Measurements from ENCODE around the gene CPXM1. TPM values are rescaled to one million over a fixed set of nuclear protein-coding genes. Genes with fewer than 3 reads are reported as not detected.

Gene CPXM1
- total RNA-seq, 4 donors from 2014 or later = 15.3 to 154 (median 19.1) TPM

DNA sequence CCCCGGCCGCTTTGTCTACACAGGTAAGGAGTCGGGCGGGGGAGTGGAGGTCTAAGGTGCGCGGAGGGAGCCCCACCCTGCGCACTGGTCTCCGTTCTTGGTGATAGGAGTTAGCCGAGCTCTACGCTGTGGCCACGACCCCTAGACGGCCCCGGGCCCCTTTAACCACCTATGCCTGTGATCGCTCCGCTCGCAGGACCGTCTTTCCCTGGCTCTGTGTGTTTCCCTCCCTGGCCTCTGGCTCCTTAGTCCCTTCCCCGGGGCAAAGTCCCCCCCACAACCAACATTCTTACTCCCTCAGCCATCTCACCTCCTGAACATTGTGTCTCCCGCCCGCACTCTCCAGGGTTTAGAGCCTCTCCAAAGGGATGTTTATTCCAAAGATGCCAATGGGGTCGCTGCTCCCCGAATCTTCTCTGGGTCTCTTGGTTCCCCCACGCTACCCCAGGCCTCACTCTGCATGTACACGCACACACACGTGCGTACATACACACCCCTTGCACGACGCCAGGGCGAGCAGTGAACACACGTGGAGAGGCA lies 50.4 kb downstream of the CPXM1 start:
- DNase-seq = no peak
- Histone ChIP-seq H3K27ac (no peak overlapping the region), H3K4me1 (peaks cover 0 to 10% of the 10 kb centered on the region in 2 donors), H3K9me3 (no peaks in the 10 kb centered on the region), H3K36me3 (no peaks in the 10 kb centered on the region), H3K27me3 (no peaks in the 10 kb centered on the region), H3K4me3 (no peak overlapping the region)
- intact Hi-C loops (cut with DNase I; ENCODE audit: low total_unique reads) = no loop called here
- no peak for TF ChIP-seq POLR2A (IDR thresholded peaks at IDR 0.05)
- TF ChIP-seq, protein P1, sequence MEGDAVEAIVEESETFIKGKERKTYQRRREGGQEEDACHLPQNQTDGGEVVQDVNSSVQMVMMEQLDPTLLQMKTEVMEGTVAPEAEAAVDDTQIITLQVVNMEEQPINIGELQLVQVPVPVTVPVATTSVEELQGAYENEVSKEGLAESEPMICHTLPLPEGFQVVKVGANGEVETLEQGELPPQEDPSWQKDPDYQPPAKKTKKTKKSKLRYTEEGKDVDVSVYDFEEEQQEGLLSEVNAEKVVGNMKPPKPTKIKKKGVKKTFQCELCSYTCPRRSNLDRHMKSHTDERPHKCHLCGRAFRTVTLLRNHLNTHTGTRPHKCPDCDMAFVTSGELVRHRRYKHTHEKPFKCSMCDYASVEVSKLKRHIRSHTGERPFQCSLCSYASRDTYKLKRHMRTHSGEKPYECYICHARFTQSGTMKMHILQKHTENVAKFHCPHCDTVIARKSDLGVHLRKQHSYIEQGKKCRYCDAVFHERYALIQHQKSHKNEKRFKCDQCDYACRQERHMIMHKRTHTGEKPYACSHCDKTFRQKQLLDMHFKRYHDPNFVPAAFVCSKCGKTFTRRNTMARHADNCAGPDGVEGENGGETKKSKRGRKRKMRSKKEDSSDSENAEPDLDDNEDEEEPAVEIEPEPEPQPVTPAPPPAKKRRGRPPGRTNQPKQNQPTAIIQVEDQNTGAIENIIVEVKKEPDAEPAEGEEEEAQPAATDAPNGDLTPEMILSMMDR (IDR thresholded peaks at IDR 0.05) = no peak

DNA sequence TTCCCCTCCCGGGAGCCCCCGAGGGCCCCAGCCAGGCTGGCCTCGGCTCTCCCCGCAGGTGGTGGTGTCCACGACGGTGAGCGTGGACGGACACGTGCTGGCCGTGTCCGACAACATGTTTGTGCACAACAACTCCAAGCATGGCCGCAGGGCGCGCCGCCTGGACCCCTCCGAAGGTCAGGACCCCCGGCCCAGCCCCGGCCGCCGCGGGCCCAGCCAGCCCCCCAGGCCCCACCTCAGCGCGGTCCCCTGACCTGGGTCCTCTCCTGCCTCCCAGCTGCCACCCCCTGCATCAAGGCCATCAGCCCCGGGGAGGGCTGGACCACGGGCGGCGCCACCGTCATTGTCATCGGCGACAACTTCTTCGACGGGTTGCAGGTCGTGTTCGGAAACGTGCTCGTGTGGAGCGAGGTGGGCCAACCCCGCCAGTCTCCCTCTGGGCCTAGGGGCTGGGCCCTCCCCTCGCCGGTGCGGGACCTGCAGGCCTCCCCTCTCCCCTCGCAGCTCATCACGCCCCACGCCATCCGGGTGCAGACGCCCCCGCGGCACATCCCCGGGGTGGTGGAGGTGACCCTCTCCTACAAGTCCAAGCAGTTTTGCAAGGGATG lies 51.0 kb downstream of the CPXM1 start:
- H3K27ac ChIP-seq = no peak overlapping the region
- H3K36me3 ChIP-seq = no peaks in the 10 kb centered on the region
- H3K4me1 ChIP-seq = peaks cover 0 to 10% of the 10 kb centered on the region in 2 donors
- TF ChIP-seq, protein P1 (IDR thresholded peaks at IDR 0.05) = no peak
- TF ChIP-seq POLR2A (IDR thresholded peaks at IDR 0.05) = no peak
- H3K4me3 ChIP-seq = no peak overlapping the region
- H3K27me3 ChIP-seq = no peaks in the 10 kb centered on the region
- H3K9me3 ChIP-seq = no peaks in the 10 kb centered on the region
- no peak for DNase-seq
- intact Hi-C loops (cut with DNase I; ENCODE audit: low total_unique reads) = no loop called here

DNA sequence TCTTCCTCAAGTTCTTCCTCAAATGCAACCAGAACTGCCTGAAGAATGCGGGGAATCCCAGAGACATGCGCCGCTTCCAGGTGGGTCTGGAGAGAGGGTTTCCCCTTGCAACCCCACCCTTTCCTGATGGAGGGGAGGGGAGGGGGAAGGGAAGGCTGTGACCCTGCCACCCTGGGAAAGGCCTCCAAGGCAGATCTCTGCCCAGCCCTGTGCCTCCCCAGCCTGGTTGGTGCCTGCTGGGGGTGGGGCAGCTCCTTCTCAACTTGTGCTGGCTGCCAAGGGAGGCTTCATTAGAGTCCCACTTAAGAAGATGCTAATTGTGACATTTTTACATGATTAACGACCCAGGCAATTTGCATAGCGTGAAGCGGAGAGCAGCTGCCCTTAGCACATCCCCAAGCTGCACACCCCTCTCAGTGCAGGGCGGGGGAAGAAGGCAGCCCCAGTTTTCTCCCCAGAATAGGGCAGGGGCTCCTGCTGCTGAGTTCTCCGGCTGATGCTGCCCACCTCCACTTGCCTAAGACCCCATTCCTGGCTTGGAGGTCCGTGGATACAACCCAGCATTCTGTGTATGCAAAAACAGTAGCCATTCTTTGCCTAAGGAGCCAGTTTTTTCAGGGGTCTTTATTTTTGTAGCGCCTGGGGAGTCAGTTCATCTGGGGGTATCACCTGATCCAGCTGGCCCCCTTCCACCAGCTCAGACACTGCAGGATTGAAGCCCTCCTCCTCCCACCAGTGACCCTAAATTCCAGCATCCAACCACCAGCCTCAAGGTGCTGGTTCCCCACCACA lies 51.7 kb downstream of the CPXM1 start:
- H3K4me3 ChIP-seq = no peak overlapping the region
- no peak for DNase-seq
- H3K27ac ChIP-seq = no peak overlapping the region
- H3K27me3 ChIP-seq = no peaks in the 10 kb centered on the region
- intact Hi-C loops (cut with DNase I; ENCODE audit: low total_unique reads) = no loop called here
- no peaks in the 10 kb centered on the region for H3K9me3 ChIP-seq
- H3K4me1 ChIP-seq = peaks cover 0 to 10% of the 10 kb centered on the region in 2 donors
- TF ChIP-seq, protein P1 (IDR thresholded peaks at IDR 0.05) = no peak
- TF ChIP-seq POLR2A (IDR thresholded peaks at IDR 0.05) = no peak
- H3K36me3 ChIP-seq = no peaks in the 10 kb centered on the region

DNA sequence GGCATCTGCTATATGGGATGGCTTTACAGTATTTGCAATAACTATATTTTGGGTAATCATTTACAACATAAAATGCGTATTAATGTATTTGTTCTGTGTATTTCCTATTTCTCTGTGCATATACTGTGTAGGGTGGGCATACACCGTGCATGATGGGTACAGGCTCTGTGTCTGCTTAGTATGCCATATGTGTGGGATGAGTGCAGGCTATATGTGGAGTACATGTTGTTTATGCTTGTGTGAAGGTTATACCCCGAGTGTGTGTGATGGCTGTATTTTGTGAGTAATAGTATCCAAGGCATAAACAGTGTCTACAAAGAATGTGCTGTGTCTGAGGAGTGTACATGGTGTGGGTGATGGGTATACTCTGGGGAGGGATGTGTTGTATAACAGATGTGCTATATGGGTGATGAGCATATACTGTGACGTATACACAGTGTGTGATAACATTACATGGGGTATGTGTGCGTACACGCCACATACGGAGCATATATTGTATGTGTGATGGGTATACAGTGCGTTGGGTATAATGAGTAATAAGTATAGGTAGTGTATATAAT lies 52.7 kb downstream of the CPXM1 start:
- Histone ChIP-seq H3K4me3 (no peak overlapping the region), H3K9me3 (no peaks in the 10 kb centered on the region), H3K36me3 (no peaks in the 10 kb centered on the region), H3K27ac (no peak overlapping the region), H3K27me3 (no peaks in the 10 kb centered on the region), H3K4me1 (peaks cover 0 to 6% of the 10 kb centered on the region in 2 donors)
- intact Hi-C loops (cut with DNase I; ENCODE audit: low total_unique reads) = no loop called here
- no peak for DNase-seq
- TF ChIP-seq POLR2A (IDR thresholded peaks at IDR 0.05) = no peak
- TF ChIP-seq, protein P1 (IDR thresholded peaks at IDR 0.05) = no peak
